HEK293T (cell line): ENCODE data around the gene ASB5.

Experiments
- CTCF ChIA-PET: fragments of 350-600 bp; formaldehyde crosslinking; extraction: SDS; loops from one replicate; lab custom pipeline; 2021; ENCODE audit warnings: antibody characterized with exemption, inconsistent platforms; lab: Yijun Ruan, JAX
- POLR2A ChIA-PET: fragments of 350-600 bp; formaldehyde crosslinking; extraction: SDS; loops from one replicate; lab custom pipeline; 2020; ENCODE audit warnings: antibody characterized with exemption, inconsistent platforms; lab: Yijun Ruan, JAX
- DNase-seq: peaks from one replicate; pipeline ENCODE4 v3.0.0; 2012; ENCODE audit warnings: mixed read lengths; ENCODE audit errors: extremely low spot score
- CTBP1 ChIP-seq: fragments of 450-650 bp; IDR thresholded peaks from 2 replicates; pipeline ENCODE4 v1.6.1; 2016; ENCODE audit warnings: borderline replicate concordance
- FOXM1 ChIP-seq: fragments of 450-650 bp; IDR thresholded peaks from 2 replicates; pipeline ENCODE4 v1.6.1; 2017; ENCODE audit warnings: mild to moderate bottlenecking, borderline replicate concordance
- ZNF384 ChIP-seq: fragments of 450-650 bp; IDR thresholded peaks from 2 replicates; pipeline ENCODE4 v1.6.1; 2016

Gene ASB5

GRCh38 chr4:176185051-176185450 is 84.0 kb downstream of the ASB5 start:
- no peak for DNase-seq
- POLR2A ChIA-PET: no interaction called here

More at GRCh38 chr4:176185051-176185450, 84.0 kb downstream of the ASB5 start:
- TF ChIP-seq FOXM1: no peak
- TF ChIP-seq CTBP1: no peak
- no peak for TF ChIP-seq ZNF384
- CTCF ChIA-PET: no interaction called here
